ENCODE measurements around the gene HLA-DMA.
"Not testable (repeated sequence)": the region's sequence is repeated elsewhere in the genome, so short reads cannot be mapped to it uniquely, and the experiment has no call there.

DNA sequence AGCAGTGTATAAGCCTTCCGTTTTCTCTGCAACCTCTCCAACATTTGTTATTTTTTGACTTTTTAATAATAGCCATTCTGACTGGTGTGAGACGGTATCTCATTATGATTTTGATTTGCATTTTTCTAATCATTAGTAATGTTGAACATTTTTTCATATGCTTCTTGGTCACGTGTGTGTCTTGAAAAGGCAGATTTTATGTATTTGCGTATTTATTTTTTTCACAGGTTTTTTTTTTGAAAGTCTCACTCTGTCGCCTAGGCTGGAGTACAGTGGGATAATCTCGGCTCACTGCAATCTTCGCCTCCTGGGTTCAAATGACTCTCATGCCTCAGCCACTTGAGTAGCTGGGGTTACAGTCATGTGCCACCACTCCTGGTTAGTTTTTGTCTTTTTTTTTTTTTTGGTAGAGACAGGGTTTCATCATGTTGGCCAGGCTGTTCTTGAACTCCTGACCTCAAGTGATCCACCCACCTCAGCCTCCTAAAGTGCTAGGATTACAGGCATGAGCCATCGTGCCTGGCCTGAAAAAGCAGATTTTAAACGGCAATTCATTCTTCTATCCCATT, 10.3 kb downstream of the HLA-DMA start:
- TF ChIP-seq SIN3A (IDR thresholded peaks at IDR 0.05; ENCODE audit: borderline replicate concordance, insufficient read depth, low read depth, low read length); POLR2AphosphoS5 (IDR thresholded peaks at IDR 0.05; ENCODE audit: low read depth, low read length); TCF7L2 (IDR thresholded peaks at IDR 0.05; ENCODE audit: low read depth, low read length): not testable (repeated sequence)
- TF ChIP-seq, protein P1, sequence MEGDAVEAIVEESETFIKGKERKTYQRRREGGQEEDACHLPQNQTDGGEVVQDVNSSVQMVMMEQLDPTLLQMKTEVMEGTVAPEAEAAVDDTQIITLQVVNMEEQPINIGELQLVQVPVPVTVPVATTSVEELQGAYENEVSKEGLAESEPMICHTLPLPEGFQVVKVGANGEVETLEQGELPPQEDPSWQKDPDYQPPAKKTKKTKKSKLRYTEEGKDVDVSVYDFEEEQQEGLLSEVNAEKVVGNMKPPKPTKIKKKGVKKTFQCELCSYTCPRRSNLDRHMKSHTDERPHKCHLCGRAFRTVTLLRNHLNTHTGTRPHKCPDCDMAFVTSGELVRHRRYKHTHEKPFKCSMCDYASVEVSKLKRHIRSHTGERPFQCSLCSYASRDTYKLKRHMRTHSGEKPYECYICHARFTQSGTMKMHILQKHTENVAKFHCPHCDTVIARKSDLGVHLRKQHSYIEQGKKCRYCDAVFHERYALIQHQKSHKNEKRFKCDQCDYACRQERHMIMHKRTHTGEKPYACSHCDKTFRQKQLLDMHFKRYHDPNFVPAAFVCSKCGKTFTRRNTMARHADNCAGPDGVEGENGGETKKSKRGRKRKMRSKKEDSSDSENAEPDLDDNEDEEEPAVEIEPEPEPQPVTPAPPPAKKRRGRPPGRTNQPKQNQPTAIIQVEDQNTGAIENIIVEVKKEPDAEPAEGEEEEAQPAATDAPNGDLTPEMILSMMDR (IDR thresholded peaks at IDR 0.05), result not testable (repeated sequence)
- TF ChIP-seq, protein P2, sequence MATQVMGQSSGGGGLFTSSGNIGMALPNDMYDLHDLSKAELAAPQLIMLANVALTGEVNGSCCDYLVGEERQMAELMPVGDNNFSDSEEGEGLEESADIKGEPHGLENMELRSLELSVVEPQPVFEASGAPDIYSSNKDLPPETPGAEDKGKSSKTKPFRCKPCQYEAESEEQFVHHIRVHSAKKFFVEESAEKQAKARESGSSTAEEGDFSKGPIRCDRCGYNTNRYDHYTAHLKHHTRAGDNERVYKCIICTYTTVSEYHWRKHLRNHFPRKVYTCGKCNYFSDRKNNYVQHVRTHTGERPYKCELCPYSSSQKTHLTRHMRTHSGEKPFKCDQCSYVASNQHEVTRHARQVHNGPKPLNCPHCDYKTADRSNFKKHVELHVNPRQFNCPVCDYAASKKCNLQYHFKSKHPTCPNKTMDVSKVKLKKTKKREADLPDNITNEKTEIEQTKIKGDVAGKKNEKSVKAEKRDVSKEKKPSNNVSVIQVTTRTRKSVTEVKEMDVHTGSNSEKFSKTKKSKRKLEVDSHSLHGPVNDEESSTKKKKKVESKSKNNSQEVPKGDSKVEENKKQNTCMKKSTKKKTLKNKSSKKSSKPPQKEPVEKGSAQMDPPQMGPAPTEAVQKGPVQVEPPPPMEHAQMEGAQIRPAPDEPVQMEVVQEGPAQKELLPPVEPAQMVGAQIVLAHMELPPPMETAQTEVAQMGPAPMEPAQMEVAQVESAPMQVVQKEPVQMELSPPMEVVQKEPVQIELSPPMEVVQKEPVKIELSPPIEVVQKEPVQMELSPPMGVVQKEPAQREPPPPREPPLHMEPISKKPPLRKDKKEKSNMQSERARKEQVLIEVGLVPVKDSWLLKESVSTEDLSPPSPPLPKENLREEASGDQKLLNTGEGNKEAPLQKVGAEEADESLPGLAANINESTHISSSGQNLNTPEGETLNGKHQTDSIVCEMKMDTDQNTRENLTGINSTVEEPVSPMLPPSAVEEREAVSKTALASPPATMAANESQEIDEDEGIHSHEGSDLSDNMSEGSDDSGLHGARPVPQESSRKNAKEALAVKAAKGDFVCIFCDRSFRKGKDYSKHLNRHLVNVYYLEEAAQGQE (IDR thresholded peaks at IDR 0.05; ENCODE audit: insufficient read depth in 1 of 2, low read depth in 2 of 2, low read length in 1 of 2), result not testable (repeated sequence)
